Activated T-cell treated with anti-CD3 and anti-CD28 coated beads, Interleukin-2, amount 50 U/mL, for 1 hour (primary cell): Measurements from ENCODE around the gene FCRL2.

ENCODE experiments used
- DNase-seq: peaks from one replicate; pipeline ENCODE4 v3.0.0-alpha.2; 2020

Gene FCRL2, protein sequence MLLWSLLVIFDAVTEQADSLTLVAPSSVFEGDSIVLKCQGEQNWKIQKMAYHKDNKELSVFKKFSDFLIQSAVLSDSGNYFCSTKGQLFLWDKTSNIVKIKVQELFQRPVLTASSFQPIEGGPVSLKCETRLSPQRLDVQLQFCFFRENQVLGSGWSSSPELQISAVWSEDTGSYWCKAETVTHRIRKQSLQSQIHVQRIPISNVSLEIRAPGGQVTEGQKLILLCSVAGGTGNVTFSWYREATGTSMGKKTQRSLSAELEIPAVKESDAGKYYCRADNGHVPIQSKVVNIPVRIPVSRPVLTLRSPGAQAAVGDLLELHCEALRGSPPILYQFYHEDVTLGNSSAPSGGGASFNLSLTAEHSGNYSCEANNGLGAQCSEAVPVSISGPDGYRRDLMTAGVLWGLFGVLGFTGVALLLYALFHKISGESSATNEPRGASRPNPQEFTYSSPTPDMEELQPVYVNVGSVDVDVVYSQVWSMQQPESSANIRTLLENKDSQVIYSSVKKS

DNA sequence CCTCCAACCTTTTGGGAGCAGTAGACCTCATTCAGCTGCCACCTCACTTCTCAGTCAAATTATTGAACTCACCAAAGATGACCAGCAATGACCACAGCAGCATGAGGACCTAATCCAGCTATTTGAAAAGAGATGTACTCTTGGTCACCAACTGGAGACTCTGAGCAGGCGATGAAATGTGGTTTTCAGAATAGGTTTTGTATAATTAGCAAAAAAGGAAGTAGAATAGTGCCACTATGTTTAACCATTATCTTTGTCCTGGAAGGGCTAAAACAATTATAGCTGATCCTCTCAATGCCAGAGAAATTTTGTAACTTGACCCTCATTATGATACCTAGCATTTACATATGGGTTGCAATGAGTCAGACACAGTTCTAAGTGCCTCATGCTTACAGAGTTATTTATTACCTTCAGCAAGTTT lies at the start of gene FCRL2:
Gene FCRL2, minus strand, starts transcription at position 162 of the 421 bp plus-strand sequence. Its CDS starts 59 bp downstream, at position 103.
- no peak for DNase-seq

DNA sequence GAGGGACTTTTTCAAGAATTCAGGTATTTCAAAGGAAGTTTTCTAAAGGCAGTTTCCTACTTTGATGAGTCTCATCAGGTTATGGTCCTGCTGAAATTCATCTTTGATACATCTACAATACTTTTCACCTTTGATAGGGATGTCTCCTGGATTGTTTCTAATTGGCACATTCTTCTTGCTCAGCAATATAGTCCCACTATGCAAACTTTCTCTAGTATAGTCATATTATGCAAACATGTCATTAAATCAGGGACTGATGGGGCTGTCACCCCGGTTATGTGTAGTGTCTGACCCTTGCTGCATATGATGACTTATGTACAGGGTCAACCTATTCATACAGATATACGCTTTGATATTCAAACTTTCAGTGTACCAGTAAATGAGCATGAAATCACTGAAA lies 43.4 kb upstream of the FCRL2 start:
- no peak for DNase-seq

- no peak for DNase-seq
Measured at GRCh38 chr1:157819896-157820295, 43.0 kb upstream of the FCRL2 start, which contains the start of gene FCRL1. Gene FCRL1 (minus strand): TSS chr1:157820120. CDS start chr1:157820037, 83 bp downstream.

DNA sequence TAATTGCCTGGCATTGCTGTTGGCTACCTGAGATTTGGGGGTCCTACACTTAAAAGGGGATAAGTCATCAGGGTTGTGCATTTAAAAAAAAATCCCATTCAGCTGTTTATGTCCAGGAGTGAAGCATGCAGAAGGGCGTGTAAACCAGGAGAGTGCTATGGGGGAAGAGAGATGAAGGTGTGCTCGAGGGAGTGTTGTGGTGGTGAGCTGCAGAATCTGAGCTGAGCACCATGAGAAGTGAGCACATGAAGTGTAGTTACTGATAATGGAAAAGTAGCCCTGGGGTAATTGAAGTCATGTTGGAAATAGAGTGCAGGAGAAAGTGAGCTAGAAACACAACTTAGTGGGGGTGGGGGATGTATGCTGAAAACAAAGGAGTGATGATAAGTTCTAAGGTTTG lies 42.3 kb upstream of the FCRL2 start:
- DNase-seq, result no peak

GRCh38 chr1:157813269-157813668 lies 36.3 kb upstream of the FCRL2 start:
- no peak for DNase-seq

DNA sequence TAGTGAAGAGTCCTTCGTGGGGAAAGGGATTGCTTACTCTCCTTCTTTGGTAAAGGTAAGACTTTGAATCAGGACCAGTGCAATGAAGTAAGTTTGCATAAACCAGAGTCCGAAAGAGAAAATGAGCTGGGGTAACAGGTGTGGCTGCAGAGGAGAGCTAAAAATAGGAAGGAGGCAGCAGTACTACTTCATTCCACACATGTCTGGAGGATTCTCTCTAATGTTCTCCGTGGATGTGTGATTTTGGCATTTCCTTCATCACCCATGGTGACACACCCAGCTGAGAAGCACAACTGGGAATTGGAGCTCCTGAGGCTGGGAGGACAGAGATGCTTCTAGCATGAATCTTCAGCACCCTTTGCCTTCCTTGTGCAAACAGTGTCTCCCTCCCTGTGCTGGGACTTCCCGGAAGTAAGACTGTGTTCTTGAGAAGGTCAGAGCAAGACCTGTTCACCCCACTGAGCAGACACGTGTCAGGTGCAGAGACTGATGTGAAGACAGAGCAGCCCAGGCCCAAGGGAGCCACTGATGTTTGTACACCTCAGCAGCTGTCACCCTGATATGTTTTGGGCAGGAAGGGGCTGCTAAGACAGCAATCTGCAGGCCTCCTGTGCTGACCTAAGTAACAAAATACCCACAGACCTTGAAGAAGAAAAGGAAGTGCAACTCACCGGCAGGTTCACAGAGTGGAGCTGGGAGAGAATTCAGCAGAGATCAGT lies 29.7 kb upstream of the FCRL2 start:
- no peak for DNase-seq

DNA sequence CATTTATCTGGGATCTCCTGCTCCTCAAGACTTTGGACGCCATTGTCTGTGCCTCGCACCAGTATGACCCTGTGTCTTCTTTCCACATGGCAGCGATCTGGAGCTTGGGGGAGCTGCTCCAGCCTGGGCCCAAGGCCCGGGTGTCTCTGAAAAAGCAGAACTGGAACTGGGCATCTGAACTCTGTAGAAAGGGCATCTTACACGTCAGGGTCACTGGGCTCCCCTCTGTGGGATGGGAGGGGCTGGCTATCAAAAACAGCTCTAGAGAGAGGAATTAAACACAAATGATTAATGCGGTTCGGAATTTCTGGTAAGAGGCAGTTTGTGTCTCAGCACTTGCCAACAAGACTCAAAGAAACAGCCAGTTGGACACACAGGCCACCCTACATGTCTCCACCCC lies 26.9 kb upstream of the FCRL2 start:
- DNase-seq, result no peak

DNA sequence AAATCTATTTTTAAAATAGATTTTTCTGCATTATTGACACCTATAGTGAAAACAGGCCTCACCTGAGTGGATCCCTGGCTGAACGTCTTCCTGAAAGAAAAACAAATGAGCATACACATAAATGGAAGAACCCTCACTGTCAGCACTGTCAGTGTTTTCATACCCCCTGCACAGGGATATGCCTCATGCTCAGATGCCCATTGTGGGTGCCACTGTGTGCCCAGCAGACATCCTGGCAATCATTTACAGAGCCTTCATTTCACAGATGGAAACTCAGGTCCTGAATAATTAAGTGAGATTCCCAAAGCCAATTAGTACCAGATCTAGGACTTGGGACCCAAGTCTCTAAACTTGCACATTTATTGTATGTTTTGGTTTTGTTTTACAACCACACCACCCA lies 23.1 kb upstream of the FCRL2 start:
- DNase-seq, result no peak

- no peak for DNase-seq
Measured at GRCh38 chr1:157798211-157798610, 21.3 kb upstream of the FCRL2 start.

GRCh38 chr1:157785248-157785647 lies 8.3 kb upstream of the FCRL2 start:
- no peak for DNase-seq

DNA sequence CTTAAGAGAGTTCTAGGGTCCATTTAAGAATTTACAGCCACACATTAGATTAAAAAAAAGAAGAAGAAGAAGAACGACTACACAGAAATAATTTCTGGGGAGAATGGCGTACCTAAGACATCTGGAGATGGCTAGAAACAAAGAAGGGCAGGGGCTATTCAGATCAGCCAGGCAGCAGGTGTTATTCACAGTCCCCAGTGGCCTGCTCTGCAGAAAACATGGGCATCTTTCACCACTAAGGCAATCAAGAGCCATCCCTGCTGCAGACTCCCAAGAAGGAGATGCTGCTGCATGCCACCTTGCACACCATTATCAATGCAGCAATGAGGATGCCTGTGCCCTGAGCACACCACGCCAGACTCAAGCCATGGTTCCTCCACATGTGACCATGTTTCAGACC lies 7.9 kb upstream of the FCRL2 start:
- DNase-seq, result no peak

- DNase-seq, result no peak
Measured at GRCh38 chr1:157782931-157783330, 6.0 kb upstream of the FCRL2 start.

DNA sequence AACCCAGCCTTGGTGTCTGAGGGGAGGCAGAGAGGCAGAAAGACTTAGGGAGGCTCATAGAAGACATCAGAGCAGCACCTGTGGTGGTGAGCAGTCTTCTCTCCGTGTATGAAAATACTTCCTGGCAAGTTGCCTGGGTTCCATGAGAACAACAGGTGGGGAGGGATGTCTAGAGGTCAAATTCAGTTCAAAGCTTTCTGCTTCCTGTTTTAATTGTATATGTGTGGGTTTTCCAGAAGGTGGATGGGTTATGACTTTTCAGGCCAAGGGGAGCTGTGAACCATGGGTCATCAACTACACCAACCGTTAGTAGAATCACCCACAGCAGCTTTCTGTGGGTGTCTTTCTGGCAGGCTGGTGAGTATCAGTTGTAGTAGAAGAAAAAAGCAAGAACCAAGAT lies 4.1 kb upstream of the FCRL2 start:
- DNase-seq, result no peak

- no peak for DNase-seq
Measured at GRCh38 chr1:157775101-157775870, 1.6 kb downstream of the FCRL2 start.

DNA sequence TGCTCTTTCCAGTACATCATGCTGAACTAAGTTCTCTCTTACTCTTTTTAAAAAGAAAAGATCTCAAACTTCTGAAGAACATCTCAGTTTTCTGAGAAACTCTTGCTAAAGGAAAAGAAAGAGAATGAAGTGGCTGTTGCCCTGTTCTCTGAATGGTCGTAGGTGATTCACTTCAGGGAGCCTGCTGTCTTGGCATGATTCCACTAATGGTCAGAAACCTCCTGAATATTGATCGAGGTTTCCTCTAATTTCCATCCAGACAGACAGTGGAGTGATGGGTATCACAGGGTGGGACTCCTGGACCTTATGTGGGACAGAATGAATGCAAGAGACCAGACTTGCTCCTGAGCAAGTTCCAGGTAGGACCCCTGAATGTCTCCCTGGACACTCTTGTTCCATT lies 2.5 kb downstream of the FCRL2 start:
- DNase-seq, result no peak

DNA sequence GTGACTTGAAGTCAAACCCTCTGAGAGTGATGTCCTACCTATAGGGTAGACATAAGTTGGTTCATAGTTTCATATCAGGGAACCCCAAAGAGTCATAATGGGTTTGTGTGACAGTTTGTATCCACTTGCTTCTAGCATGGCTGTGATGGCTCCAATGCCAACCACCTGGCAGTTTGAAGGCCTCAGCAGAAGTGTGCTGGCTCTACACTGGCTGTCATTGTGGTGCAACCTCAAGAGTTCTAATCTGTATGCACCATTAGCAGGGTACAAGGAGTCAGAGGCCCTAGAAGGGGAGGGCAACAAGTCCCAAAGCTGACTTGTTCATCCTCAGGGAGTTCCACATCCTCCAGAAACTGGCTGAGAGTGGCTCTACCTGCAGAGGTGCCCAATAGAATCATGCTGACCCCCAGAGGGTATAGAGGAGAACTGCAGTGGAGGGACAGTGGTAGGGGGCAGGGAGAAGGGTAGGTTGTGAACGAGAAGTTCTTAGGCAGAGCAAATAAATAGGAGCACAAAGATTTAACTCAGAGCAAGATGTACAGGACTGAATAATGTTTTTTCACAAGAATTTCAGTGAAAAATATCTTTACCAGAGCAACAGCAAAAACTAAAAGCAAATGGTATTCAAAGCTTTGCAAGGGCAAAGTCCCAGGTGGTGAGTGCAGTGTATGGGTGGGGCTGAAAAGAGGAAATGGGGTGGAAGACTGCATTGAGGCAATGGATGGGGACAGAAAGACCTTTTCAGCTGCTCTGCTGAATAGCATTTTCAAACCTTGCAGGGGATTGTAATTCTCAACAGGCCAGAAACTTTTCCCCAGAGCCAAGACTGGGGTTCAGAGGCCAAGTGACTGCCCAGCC lies 3.2 kb downstream of the FCRL2 start:
- DNase-seq, result no peak

GRCh38 chr1:157771661-157772425 lies 5.1 kb downstream of the FCRL2 start:
- no peak for DNase-seq

DNA sequence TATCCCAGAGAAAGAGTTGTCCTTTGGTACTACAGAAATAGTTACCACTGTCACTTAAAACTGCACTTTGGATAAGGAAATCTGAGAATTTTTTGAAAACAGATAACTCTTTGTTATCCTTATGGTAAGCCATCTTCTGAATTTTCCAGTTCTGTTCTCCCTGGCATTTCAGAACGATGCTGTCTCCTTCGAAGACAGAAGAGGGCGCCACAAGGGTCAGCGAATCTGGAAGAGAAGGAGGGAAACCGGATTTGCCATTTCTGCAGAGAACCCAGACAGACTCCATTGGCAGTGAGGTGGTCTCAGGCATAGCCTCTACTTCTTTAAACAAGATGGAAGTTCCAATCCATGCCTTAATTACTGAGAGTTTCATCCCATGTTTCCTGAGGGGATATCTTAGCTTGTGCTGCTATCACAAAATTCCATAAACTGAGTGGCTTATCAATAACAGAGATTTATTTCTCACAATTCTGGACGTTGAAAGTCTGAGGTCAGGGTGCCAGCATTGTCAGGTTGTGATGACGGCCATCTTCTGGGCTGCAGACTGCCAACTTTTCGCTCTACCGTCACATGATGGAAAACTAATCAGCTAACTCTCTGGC lies 6.4 kb downstream of the FCRL2 start:
- no peak for DNase-seq

DNA sequence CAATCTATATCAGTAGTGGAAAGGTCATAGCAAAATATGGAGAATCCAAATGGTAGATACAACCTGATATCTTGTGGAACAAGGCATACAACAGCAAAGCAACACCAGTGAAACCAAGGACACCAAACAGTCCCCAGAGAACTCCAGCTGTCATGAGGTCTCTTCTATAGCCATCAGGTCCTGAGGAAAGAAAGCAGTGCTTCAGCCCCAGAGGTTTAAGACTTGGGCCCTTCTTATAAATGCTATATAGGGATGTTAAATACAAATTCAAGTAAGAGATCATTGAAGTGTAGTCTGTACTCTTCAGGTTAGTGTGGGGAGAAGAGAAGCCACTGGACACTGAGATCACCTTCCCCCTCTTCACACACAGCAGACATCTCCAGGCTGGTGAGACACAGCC lies 10.1 kb downstream of the FCRL2 start:
- DNase-seq, result no peak

- DNase-seq, result no peak
Measured at GRCh38 chr1:157758018-157758417, 18.9 kb downstream of the FCRL2 start.

DNA sequence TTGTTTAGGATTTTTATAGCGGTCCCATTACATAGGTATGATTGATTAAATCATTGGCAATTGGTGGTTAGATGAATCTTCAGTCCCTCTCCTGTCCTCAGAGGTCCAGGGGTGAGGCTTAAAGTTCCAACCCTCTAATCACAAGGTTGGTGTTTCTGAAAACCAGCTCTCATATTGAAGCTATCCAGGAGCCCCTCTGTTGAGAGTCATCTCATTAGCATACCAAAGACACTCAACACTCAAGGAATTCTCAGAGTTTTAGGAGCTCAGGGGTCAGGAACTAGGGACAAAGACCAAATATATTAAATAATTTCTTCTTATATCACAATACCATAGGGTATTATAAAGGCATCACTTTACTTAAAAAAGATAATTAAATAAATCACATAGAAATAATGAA lies 23.3 kb downstream of the FCRL2 start:
- no peak for DNase-seq
